HepG2 (cell line): Measurements from ENCODE around the gene SKIDA1. TPM values are rescaled to one million over a fixed set of nuclear protein-coding genes. Genes with fewer than 3 reads are reported as not detected.

ENCODE experiments used
- BRD4 ChIP-seq: sonication (generic); formaldehyde crosslinking; IDR thresholded peaks from 2 replicates; pipeline ENCODE4 v1.4.0; 2020; ENCODE audit warnings: missing genetic modification reagents
- HES4 ChIP-seq: sonication (generic); formaldehyde crosslinking; IDR thresholded peaks from 2 replicates; pipeline ENCODE4 v1.9.0; 2021; ENCODE audit warnings: mild to moderate bottlenecking, missing genetic modification reagents, borderline replicate concordance
- POGZ ChIP-seq: sonication (generic); formaldehyde crosslinking; IDR thresholded peaks from 2 replicates; pipeline ENCODE4 v1.4.0; 2020; ENCODE audit warnings: mild to moderate bottlenecking, missing genetic modification reagents
- SIX4 ChIP-seq: sonication (generic); formaldehyde crosslinking; IDR thresholded peaks from 2 replicates; pipeline ENCODE4 v1.4.0; 2020; ENCODE audit warnings: missing genetic modification reagents
- THAP9 ChIP-seq: sonication (generic); formaldehyde crosslinking; IDR thresholded peaks from 2 replicates; pipeline ENCODE4; 2020; ENCODE audit warnings: missing genetic modification reagents, mild to moderate bottlenecking, borderline replicate concordance
- ZNF318 ChIP-seq: sonication (generic); formaldehyde crosslinking; IDR thresholded peaks from 2 replicates; pipeline ENCODE4 v1.4.0; 2020; ENCODE audit warnings: mild to moderate bottlenecking, missing genetic modification reagents
- ZNF530 ChIP-seq: sonication (generic); formaldehyde crosslinking; IDR thresholded peaks from 2 replicates; pipeline ENCODE4 v1.5.0; 2020; ENCODE audit warnings: low read depth, mild to moderate bottlenecking, missing genetic modification reagents
- ZNF639 ChIP-seq: conservative IDR thresholded peaks from 2 replicates; pipeline ENCODE4 v1.6.1; 2018; ENCODE audit warnings: missing genetic modification reagents
- polyA plus RNA-seq, 8 experiments: library from polyadenylated mRNA; depleted of rRNA in 3 of 8; stranded (reverse) in 7 of 8; unstranded in 1 of 8; fragments of >200 nt; fragmentation: Illumina TruSeq in 4 of 8; extraction: Trizol in 4 of 8; gene quantifications; 2 replicates each; pipeline versions ENCODE4 v1.2.1 to v1.2.3, GENCODE V29; 2011 to 2016; ENCODE audit warnings: low read depth in 4 of 8, missing spikeins in 1 of 8, mixed read lengths in 1 of 8; ENCODE audit not compliant: insufficient read depth in 1 of 8
- total RNA-seq, 5 experiments: library from RNA; depleted of rRNA; stranded (reverse); fragments of >200 nt; fragmentation: Illumina TruSeq; extraction: Trizol; gene quantifications; 2 replicates each; pipeline ENCODE4 v1.2.3, GENCODE V29; 2016; ENCODE audit warnings: low read depth in 1 of 5
- TF ChIP-seq, protein P1 (sequence below): sonication (generic); formaldehyde crosslinking; IDR thresholded peaks from 2 replicates; pipeline ENCODE4 v1.4.0; 2020; ENCODE audit warnings: mild to moderate bottlenecking, missing genetic modification reagents
- TF ChIP-seq, protein P2 (sequence below): sonication (generic); formaldehyde crosslinking; IDR thresholded peaks from 2 replicates; pipeline ENCODE4 v1.8.0; 2022; ENCODE audit warnings: low read depth, missing genetic modification reagents

SKIDA1 gene
- total and polyA plus RNA-seq, 2 of the 13 experiments (the other 11 are each of a cell fraction or from before 2014, with no cell fraction given) = 0.73 to 1.5 TPM

GRCh38 chr10:21534604-21535493, 9.4 kb upstream of the SKIDA1 start (continued):
- TF ChIP-seq ZNF318 (CRISPR knock-in tag) (no peak), HES4 (CRISPR knock-in tag) (no peak; the same call in 1 of the 2 replicates), POGZ (CRISPR knock-in tag) (0 out of 2 replicates have a peak, but pooled peaks have one; percentile 27), ZNF530 (no peak), THAP9 (CRISPR knock-in tag) (peak; percentile 60; the same call in 1 of the 2 replicates), ZNF639 (CRISPR knock-in tag) (0 out of 2 replicates have a peak, but pooled peaks have one; percentile 28), BRD4 (CRISPR knock-in tag) (0 out of 2 replicates have a peak, but pooled peaks have one; percentile 59), SIX4 (no peak)
- TF ChIP-seq, protein P1, sequence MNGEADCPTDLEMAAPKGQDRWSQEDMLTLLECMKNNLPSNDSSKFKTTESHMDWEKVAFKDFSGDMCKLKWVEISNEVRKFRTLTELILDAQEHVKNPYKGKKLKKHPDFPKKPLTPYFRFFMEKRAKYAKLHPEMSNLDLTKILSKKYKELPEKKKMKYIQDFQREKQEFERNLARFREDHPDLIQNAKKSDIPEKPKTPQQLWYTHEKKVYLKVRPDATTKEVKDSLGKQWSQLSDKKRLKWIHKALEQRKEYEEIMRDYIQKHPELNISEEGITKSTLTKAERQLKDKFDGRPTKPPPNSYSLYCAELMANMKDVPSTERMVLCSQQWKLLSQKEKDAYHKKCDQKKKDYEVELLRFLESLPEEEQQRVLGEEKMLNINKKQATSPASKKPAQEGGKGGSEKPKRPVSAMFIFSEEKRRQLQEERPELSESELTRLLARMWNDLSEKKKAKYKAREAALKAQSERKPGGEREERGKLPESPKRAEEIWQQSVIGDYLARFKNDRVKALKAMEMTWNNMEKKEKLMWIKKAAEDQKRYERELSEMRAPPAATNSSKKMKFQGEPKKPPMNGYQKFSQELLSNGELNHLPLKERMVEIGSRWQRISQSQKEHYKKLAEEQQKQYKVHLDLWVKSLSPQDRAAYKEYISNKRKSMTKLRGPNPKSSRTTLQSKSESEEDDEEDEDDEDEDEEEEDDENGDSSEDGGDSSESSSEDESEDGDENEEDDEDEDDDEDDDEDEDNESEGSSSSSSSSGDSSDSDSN = 0 out of 2 replicates have a peak, but pooled peaks have one; percentile 62
- TF ChIP-seq, protein P2, sequence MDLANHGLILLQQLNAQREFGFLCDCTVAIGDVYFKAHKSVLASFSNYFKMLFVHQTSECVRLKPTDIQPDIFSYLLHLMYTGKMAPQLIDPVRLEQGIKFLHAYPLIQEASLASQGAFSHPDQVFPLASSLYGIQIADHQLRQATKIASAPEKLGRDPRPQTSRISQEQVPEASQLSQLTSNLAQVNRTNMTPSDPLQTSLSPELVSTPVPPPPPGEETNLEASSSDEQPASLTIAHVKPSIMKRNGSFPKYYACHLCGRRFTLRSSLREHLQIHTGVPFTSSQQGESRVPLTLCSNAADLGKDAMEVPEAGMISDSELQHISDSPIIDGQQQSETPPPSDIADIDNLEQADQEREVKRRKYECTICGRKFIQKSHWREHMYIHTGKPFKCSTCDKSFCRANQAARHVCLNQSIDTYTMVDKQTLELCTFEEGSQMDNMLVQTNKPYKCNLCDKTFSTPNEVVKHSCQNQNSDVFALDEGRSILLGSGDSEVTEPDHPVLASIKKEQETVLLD (CRISPR knock-in tag) = no peak
